GM21423 (cell line): ENCODE data around the gene B3GALT4.
"Not testable (repeated sequence)": the region's sequence is repeated elsewhere in the genome, so short reads cannot be mapped to it uniquely, and the experiment has no call there.

Experiments used
- ATAC-seq: cut with Tn5 transposase; IDR thresholded peaks from one replicate; pipeline ENCODE4 v1.9.1; 2021; ENCODE audit warnings: mild to moderate bottlenecking, moderate library complexity; ENCODE audit not compliant: unreplicated experiment

Gene B3GALT4

GRCh38 chr6:33271468-33272274, 5.3 kb upstream of the B3GALT4 start, which contains the start of the genes RPS18 and VPS52:
Gene RPS18, plus strand, starts transcription at chr6:33272075. Its CDS starts 45 bp downstream, at chr6:33272120.
Gene VPS52, minus strand, starts transcription at chr6:33271876. Its CDS starts 201 bp downstream, at chr6:33271675.
- ATAC-seq, result peak; percentile 78

GRCh38 chr6:33272275-33273128, 4.4 kb upstream of the B3GALT4 start:
- no peak for ATAC-seq

DNA sequence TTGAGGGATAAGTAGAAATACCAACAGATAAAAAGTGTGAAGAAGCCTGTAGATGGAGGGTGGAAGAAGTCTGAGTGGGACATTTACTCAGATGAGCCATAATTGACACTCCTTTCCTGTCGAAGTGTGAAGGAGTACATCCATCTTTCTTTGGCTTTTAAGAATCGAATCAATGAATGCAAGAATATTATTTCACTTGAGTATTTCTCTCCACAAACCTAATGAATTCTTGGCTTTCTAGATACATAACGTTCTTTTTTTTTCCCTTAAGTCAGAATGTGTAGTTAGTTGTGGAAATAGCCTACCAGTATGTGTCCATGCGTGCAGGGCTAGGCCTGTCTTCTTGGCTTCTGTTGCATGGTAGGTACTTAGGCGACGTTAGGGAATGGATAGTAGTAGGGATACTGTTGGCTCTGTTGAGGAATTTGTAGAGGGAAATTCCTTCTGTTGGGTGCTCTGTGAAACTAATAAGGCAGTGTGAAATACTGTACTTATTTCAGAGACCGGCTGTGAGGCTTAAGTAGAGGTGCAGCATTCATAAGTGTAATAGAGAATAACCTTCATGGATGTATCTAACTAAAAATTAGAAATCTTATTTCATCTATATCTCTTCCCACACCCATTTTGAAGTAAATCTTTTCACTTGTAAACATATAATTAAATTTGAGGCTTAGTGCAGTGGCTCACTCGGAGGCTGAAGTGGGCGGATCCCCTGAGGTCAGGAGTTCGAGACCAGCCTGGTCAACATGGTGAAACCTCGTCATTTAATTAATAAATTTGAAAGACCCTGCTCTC, 3.6 kb upstream of the B3GALT4 start:
- ATAC-seq, result no peak

GRCh38 chr6:33273924-33274902, 2.7 kb upstream of the B3GALT4 start:
- ATAC-seq, result no peak

GRCh38 chr6:33275795-33276580, 935 bp upstream of the B3GALT4 start:
- not testable (repeated sequence) for ATAC-seq

- ATAC-seq, result no peak
Measured at GRCh38 chr6:33276581-33276863, 401 bp upstream of the B3GALT4 start.

GRCh38 chr6:33277663-33278391, 904 bp downstream of the B3GALT4 start:
- no peak for ATAC-seq

GRCh38 chr6:33278392-33278741, 1.4 kb downstream of the B3GALT4 start:
- ATAC-seq, result no peak

- no peak for ATAC-seq
Measured at GRCh38 chr6:33278810-33279209, 1.9 kb downstream of the B3GALT4 start.

DNA sequence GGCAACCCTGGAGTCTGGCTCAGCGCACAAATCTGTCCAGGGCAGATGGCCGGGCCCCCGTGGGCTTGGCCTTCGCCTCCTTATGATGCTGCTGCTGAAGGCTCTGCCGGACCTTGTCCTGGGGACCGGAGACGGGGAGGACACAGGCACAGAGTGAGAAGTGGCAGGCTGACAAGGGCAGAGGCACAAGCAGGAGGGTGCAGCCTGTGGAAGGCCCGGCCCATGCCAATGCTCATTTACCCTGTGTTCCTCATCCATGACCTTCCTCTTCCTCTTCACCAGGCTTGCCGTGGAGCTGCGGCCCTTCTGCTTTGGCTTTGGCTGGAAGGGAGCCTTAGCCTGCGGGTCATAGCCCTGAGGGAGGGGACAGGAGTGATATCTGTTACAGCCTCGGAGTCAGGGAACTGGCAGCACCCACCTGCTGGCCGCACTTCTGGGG, 2.4 kb downstream of the B3GALT4 start:
- no peak for ATAC-seq

DNA sequence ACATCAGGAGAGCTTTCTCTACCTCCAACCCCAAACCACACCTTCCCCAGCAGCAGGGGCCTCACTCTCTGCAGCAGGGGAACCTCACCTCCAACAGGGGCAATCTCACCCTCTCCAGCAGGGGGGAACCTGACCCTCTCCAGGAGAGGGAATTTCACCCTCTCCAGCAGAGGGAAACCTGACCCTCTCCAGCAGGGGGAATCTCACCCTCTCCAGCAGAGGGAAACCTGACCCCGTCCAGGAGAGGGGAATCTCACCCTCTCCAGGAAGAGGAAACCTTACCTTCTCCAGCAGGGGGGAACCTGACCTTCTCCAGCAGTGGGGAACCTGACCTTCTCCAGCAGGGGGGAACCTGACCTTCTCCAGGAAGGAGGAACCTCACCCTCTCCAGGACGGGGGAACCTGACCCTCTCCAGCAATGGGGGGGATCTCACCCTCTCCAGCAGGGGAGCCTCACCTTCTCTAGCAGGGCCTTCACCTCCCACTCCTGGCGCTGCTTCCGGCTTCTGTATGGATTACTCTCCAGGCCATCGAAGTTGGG, 3.1 kb downstream of the B3GALT4 start:
- ATAC-seq, result no peak

DNA sequence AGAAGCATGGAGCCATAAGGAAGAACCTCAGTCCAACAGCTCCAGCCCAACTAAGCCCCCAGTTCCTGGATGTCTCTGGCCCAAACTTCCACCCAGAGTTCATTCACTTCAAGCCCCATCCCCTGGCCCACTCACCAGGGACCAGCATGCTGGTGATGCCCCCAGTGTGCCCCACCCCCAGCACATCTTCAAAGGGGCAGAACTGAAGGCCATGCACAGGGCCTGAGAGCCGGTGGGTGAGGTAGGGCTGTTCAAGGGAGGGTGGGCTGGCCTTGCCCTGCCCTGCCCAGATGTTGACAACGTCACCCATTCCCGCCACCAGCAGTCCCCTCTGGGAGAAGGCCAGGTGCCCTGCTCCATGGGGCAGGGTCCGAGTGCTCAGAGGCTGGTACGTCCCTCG, 3.6 kb downstream of the B3GALT4 start:
- no peak for ATAC-seq

GRCh38 chr6:33285214-33285613, 8.3 kb downstream of the B3GALT4 start:
- ATAC-seq, result not testable (repeated sequence)

DNA sequence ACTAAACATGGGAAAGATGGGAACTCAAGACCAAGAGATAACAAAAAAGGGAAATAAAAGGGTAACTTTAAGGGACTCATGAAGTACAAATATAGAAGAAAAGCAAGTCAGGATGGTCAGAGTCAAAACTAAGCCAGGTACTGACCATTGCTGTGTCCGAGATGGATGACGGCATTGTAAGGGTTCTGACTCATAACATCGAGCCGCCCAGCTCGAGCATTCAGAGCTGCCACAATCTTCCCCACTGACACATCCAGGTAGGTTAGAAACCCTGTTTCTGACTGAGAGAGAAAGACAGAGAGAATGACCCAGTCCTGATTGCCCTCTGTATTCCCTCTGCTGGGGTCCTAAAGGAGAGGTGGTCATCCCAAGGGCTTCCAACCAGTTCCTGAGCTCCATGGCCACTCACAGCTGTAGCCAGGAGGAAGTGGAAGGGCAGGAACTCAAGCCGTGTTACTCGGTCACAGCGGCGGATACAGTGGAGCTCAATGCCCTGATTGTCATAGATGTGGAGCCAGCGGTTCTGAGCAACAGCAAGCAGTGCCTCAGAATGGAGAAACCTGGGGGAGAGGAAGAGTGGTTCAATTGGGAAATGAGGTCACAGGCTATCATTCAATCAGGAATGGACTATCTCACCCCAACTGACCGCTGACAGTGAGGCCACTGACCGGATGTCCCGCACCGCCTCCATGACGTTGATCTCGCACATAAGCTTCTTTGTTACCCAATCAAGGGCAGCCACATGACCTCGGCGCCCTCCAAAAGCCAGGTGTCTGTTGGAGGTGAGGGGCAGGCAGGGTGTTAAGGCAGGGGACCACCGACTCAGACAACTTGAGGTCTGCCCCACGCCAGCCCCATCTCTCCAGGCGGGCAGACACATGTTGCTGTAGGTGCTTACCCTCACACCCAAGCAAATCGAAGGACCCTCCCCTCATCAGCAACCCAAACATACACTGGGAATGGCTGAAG, 10.3 kb downstream of the B3GALT4 start:
- no peak for ATAC-seq

DNA sequence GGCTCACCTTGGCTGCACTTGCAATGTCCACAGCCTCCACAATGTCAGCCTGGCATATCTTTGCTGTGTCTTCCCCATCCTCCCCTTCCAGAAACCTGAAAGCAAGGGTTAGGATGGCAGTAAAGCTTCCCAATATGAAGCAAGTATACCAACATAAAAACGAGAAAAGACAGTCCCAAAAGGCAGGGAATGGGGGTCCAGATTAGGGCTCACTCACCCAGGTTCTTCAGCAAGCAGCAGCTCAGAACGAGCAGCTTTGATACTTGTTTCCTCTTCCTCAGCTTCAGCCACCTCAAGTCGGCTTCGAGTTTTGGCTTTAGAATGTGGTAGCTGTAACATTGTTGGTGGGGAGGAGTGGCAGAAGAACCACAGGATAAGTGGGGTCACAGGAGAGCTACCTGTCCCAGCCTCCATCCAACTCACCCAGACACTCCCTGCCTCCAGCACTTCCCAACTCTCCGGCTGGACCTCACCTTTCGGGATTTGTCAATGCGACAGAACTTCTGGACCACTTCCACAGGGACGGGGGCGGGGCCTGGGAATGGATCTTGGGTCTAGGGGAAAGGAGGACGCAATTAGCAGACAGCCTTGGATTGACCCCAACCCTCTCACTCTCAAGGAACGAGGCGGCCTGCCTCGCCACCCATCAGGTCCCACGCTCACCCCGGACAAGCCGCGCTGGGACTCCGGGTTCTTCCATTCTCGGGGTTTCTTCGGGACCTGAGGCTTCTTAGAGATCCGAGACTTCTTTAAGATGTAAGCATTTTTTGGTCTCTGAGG, 11.4 kb downstream of the B3GALT4 start:
- no peak for ATAC-seq
